Testis (tissue), 3 donors: ENCODE results near the gene SLC19A1. TPM values are rescaled to one million over a fixed set of nuclear protein-coding genes. Genes with fewer than 3 reads are reported as not detected.

Experiments
- DNase-seq: peaks from one replicate; pipeline ENCODE4 v3.0.0-alpha.2; 2019
- H3K27ac ChIP-seq, 2 donors: fragments of 200-600 bp; sonication (generic); one replicate each; pipeline ENCODE4 v1.5.1; 2019
- H3K27me3 ChIP-seq: fragments of 200-600 bp; sonication (generic); one replicate; pipeline ENCODE4 v1.5.1; 2019
- H3K36me3 ChIP-seq: fragments of 200-600 bp; sonication (generic); one replicate; pipeline ENCODE4 v1.5.1; 2017; ENCODE audit warnings: low read depth; ENCODE audit errors: missing control alignments
- H3K4me1 ChIP-seq: fragments of 200-600 bp; sonication (generic); one replicate; pipeline ENCODE4 v1.5.1; 2019
- H3K4me3 ChIP-seq, 2 donors: fragments of 200-600 bp; sonication (generic); one replicate each; pipeline ENCODE4 v1.5.1; 2017 to 2019
- H3K9me3 ChIP-seq: fragments of 200-600 bp; sonication (generic); one replicate; pipeline ENCODE4 v1.5.1; 2017
- POLR2A ChIP-seq: fragments of 450-650 bp; IDR thresholded peaks from one replicate; pipeline ENCODE4 v1.6.1; 2017; ENCODE audit warnings: antibody characterized with exemption, mild to moderate bottlenecking, moderate library complexity
- WGBS, 2 donors: methylation state at CpG; one replicate each; pipeline ENCODE4 v1.1.5; 2018; 5-methylcytosine and 5-hydroxymethylcytosine counted together
- intact Hi-C: fragments of 100-400 bp; cut with DNase I; formaldehyde crosslinking; loops from one replicate; pipeline ENCODE4 v1.15.1; 2023; ENCODE audit warnings: low total_unique reads
- polyA plus RNA-seq: library from polyadenylated mRNA; stranded (reverse); fragments of 350-450 nt; fragmentation: Illumina TruSeq; extraction: RNeasy Lipid Tissue Mini Kit (QIAGEN cat#74804); gene quantifications from one replicate; pipeline ENCODE4 v1.2.3, GENCODE V29; 2014; ENCODE audit warnings: low read depth, low replicate concordance; ENCODE audit not compliant: insufficient read depth
- total RNA-seq, 2 donors: library from RNA; depleted of rRNA; stranded (reverse); fragments of >200 nt; gene quantifications; one replicate each; pipeline ENCODE4 v1.2.3, GENCODE V29; 2016
- TF ChIP-seq, protein P1 (sequence below), 3 experiments: fragments of 450-650 bp in 2 of 3; fragments of 200-600 bp in 1 of 3; sonication (generic) in 1 of 3; IDR thresholded peaks; one replicate each; pipeline ENCODE4 v1.5.1; 2016 to 2019; ENCODE audit warnings: antibody characterized with exemption in 3 of 3, mild to moderate bottlenecking in 2 of 3, moderate library complexity in 1 of 3

Gene SLC19A1
- total and polyA plus RNA-seq, 3 donors from 2014 or later, result 5.5 to 17.4 (median 15.7) TPM

DNA sequence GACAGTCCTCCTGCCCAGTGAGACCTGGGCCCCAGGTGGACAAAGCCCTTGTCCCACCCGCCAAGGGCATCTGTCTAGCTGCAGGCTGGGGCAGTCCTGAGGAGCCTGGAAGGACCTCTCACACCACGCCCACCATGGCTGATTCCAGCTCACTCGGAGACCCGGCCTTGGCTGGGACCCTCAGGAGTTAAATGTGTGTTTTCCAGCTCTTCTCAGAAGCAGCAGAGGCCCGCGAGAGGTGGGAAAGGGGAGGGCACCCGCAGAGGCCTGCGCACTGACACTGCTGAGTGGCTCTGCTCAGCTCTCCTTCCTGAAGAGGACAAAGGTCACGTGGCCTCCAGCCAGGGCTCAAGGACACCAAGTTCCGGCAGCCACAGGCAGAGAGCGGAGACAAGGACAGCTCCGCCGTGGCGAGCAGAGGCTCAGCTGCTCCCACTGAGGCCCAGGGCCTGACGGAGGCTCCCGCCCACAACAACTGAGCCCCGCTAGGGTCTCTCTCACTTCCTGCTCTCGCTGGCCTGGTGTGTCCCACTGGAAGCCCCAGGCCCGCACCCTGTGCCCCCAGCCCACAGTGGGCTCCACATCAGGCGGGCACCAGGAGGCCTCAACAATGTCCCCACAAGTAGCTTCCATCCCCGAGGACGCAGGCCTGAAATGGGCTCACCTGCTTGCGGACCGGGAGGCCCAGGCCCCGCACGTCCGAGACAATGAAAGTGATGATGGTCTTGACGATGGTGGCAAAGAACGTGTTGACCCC lies 16.9 kb downstream of the SLC19A1 start:
- WGBS, 2 donors, result 56 to 66% methylated on average over 19 to 26 of the region's 29 CpGs
- intact Hi-C loops, result no loop called here
- Histone ChIP-seq H3K27ac (peak overlapping the region; percentile 14 to 68), H3K4me1 (peaks cover 10% of the 10 kb centered on the region), H3K4me3 (no peak overlapping the region), H3K36me3 (no peaks in the 10 kb centered on the region), H3K27me3 (no peaks in the 10 kb centered on the region), H3K9me3 (no peaks in the 10 kb centered on the region)
- TF ChIP-seq POLR2A, result no peak
- TF ChIP-seq, protein P1, sequence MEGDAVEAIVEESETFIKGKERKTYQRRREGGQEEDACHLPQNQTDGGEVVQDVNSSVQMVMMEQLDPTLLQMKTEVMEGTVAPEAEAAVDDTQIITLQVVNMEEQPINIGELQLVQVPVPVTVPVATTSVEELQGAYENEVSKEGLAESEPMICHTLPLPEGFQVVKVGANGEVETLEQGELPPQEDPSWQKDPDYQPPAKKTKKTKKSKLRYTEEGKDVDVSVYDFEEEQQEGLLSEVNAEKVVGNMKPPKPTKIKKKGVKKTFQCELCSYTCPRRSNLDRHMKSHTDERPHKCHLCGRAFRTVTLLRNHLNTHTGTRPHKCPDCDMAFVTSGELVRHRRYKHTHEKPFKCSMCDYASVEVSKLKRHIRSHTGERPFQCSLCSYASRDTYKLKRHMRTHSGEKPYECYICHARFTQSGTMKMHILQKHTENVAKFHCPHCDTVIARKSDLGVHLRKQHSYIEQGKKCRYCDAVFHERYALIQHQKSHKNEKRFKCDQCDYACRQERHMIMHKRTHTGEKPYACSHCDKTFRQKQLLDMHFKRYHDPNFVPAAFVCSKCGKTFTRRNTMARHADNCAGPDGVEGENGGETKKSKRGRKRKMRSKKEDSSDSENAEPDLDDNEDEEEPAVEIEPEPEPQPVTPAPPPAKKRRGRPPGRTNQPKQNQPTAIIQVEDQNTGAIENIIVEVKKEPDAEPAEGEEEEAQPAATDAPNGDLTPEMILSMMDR (IDR thresholded peaks at IDR 0.05), result no peak
- peak; percentile 88 for DNase-seq

DNA sequence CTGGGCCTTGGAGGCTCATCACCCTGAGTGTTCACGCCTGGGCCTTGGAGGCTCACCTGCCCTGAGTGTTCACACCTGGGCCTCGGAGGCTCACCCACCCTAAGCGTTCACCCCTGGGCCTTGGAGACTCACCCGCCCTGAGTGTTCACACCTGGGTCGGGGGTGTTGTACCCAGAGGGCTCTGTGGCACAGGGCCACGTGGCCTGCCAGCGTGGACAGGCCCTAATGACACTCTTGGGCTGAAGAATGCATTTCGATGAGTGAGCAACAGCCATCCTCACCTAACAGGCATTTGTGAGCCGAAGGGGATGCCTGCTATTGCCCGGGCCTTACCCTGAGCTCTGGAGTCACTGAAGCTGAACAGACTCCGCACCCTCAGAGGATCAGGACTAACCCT lies 17.5 kb downstream of the SLC19A1 start:
- Histone ChIP-seq H3K4me1 (peaks cover 10% of the 10 kb centered on the region), H3K36me3 (no peaks in the 10 kb centered on the region), H3K27me3 (no peaks in the 10 kb centered on the region), H3K4me3 (no peak overlapping the region), H3K27ac (peak overlapping the region; percentile 14 to 68), H3K9me3 (no peaks in the 10 kb centered on the region)
- DNase-seq, result no peak
- intact Hi-C loops, result no loop called here
- 79 to 100% methylated on average over 3 to 10 of the region's 11 CpGs for WGBS, 2 donors
- TF ChIP-seq, protein P1 (IDR thresholded peaks at IDR 0.05), result no peak
- TF ChIP-seq POLR2A, result no peak

DNA sequence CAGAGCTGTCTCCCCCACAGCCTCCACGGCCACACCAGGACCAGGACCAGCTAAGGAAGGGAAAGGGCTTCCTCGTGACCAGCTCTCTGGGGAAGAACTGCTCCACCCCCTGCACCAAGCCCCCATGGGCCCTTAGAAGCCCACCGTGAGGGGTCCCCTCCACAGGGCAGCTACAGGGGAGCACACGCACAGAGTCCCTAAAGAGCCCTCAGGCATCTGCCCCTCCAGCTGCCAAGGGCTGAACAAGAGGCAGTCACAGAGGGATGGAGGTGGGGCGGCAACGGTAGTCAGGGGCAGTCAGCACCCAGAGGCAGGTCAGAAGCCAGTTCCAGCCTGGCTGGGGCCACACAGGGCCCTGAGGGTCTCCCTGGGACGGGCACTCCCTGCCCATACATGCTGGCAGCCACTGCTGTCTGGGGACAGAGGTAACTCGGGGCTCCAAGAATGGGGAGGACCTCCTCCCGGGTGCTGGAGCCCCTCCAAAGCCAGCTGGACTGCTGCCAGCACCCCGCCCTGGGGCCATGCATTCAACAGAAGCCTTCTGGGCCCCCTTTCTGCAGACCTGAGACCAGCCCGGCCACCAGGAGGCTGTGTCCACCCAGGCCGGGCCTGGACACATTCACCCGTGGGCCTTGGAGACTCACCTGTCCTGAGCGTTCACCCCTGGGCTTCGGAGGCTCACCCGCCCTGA lies 18.7 kb downstream of the SLC19A1 start:
- no peak for DNase-seq
- Histone ChIP-seq H3K9me3 (no peaks in the 10 kb centered on the region), H3K36me3 (no peaks in the 10 kb centered on the region), H3K4me3 (no peak overlapping the region), H3K27ac (no peak overlapping the region), H3K4me1 (peaks cover 10% of the 10 kb centered on the region), H3K27me3 (no peaks in the 10 kb centered on the region)
- TF ChIP-seq, protein P1 (IDR thresholded peaks at IDR 0.05), result no peak
- TF ChIP-seq POLR2A, result no peak
- intact Hi-C loops, result no loop called here
- WGBS, 2 donors, result 89 to 90% methylated on average over 8 to 9 of the region's 16 CpGs

DNA sequence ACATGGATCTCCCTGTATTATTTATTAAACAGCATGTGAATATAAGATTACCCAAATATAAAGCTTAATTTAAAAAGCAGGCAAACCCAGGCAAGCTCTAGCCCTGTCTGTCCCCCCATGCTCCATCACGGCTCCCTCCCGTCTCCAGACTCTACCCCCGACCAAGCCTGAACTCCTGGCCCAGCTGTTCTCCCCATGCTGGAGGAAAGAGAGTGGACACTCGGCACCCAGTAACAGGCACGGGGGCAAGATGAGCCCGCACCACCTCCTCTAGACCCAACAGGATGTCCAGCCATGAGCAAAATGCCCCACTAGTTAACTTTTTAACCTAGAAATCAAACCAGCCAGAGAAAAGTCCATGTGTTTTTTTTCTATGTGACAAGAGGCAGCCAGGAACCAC lies 19.3 kb downstream of the SLC19A1 start:
- no peaks in the 10 kb centered on the region for H3K27me3 ChIP-seq
- H3K27ac ChIP-seq, result no peak overlapping the region
- WGBS, 2 donors, result 92 to 95% methylated on average over 6 of the region's 6 CpGs
- no peak for TF ChIP-seq POLR2A
- TF ChIP-seq, protein P1 (IDR thresholded peaks at IDR 0.05), result no peak
- no peaks in the 10 kb centered on the region for H3K36me3 ChIP-seq
- H3K9me3 ChIP-seq, result no peaks in the 10 kb centered on the region
- H3K4me1 ChIP-seq, result peaks cover 10% of the 10 kb centered on the region
- intact Hi-C loops, result no loop called here
- no peak overlapping the region for H3K4me3 ChIP-seq
- no peak for DNase-seq
